PFSK-1 (cell line): ENCODE results near the gene PTPRN2.

Source experiments
- FOXP2 ChIP-seq: optimal IDR thresholded peaks from 2 replicates; pipeline ENCODE3; 2011; ENCODE audit warnings: borderline replicate concordance, control low read depth, inconsistent platforms; ENCODE audit not compliant: insufficient read depth; ENCODE audit errors: extremely low read length, extremely low read depth
- POLR2AphosphoS5 ChIP-seq: IDR thresholded peaks from 2 replicates; pipeline ENCODE4 v1.6.1; 2012; ENCODE audit warnings: low read depth, mild to moderate bottlenecking, control low read depth, low read length, moderate library complexity
- REST ChIP-seq, 2 experiments: IDR thresholded peaks; 2 replicates each; pipeline versions ENCODE4 v1.6.1 to v1.8.0; 2011 to 2012; ENCODE audit warnings: low read depth in 2 of 2, low read length in 2 of 2, control low read depth in 1 of 2, inconsistent platforms in 1 of 2, mild to moderate bottlenecking in 1 of 2, moderate library complexity in 1 of 2; ENCODE audit not compliant: insufficient read depth in 1 of 2
- SIN3A ChIP-seq: IDR thresholded peaks from 2 replicates; pipeline ENCODE4 v1.6.1; 2012; ENCODE audit warnings: mild to moderate bottlenecking, low read length, moderate library complexity, borderline replicate concordance; ENCODE audit not compliant: insufficient read depth
- TAF1 ChIP-seq: IDR thresholded peaks from 2 replicates; pipeline ENCODE4 v1.6.1; 2012; ENCODE audit warnings: low read length, control low read depth, borderline replicate concordance; ENCODE audit not compliant: insufficient read depth

Gene PTPRN2

GRCh38 chr7:158390460-158390859 is 197.2 kb downstream of the PTPRN2 start:
- TF ChIP-seq TAF1 (no peak), FOXP2 (no peak)

- TF ChIP-seq FOXP2 (no peak), REST (IDR thresholded peaks at IDR 0.05; ENCODE audit: insufficient read depth in 1 of 2, low read depth in 2 of 2, low read length in 2 of 2) (no peak), TAF1 (no peak), SIN3A (no peak), POLR2AphosphoS5 (no peak)
These were observed 197.9 kb downstream of the PTPRN2 start for GRCh38 chr7:158389514-158390425.

- TF ChIP-seq TAF1 (no peak), SIN3A (no peak), FOXP2 (no peak), POLR2AphosphoS5 (no peak), REST (IDR thresholded peaks at IDR 0.05; ENCODE audit: insufficient read depth in 1 of 2, low read depth in 2 of 2, low read length in 2 of 2) (no peak)
These were observed 198.7 kb downstream of the PTPRN2 start for GRCh38 chr7:158388928-158389327.

GRCh38 chr7:158388072-158388471 is 199.6 kb downstream of the PTPRN2 start:
- TF ChIP-seq FOXP2, result no peak

GRCh38 chr7:158387546-158387891 is 200.1 kb downstream of the PTPRN2 start:
- TF ChIP-seq FOXP2 (no peak), TAF1 (no peak), REST (IDR thresholded peaks at IDR 0.05; ENCODE audit: insufficient read depth in 1 of 2, low read depth in 2 of 2, low read length in 2 of 2) (no peak)

- no peak for TF ChIP-seq REST (IDR thresholded peaks at IDR 0.05; ENCODE audit: insufficient read depth in 1 of 2, low read depth in 2 of 2, low read length in 2 of 2)
- TF ChIP-seq FOXP2, result no peak
- TF ChIP-seq POLR2AphosphoS5, result no peak
- no peak for TF ChIP-seq SIN3A
- no peak for TF ChIP-seq TAF1
These were observed 200.6 kb downstream of the PTPRN2 start for GRCh38 chr7:158386866-158387545.
